Measurements from ENCODE around the gene HIRA. TPM values are rescaled to one million over a fixed set of nuclear protein-coding genes. Genes with fewer than 3 reads are reported as not detected.

HIRA gene
- total RNA-seq, 2 donors from 2014 or later = 15.3 to 21.8 TPM

DNA sequence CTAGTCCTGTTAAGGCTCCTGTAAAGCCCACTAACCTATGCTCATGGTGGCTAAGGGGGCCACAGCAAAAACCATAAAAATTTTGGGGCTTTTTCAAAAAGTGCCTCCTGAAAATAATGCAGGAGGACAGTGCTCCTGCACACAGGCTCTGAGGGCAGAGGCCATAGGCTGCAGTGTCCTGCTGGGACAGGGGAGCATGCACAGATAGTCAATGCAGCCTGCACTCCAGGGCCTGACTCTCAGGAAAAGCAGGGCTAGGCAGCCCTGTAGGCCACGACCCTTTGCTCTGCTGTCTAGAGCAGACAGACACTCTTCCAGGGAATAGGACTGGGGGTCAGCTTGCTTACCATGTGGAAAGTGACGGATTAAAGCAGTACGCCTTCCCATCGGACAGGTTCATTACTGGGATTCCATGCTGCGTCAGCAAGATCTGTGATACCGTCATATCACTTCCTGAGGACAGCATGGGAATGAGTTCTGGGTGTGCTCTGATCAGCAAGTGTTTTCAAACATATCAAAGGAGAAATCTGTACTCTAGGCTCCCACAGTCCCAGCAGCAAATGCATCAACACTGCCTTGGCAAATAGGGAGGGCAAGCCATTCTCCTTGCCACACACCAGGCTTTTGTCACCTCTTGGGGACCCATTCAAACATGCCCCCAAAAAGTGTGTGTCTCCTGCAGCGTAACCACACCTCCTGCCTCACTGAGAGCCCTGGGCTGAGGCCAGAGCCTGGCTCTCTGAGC lies 75.9 kb downstream of the HIRA start:
- no peak for DNase-seq (ENCODE audit: low spot score)
- no peaks in the 10 kb centered on the region for H3K4me1 ChIP-seq (replicated peaks)
- intact Hi-C loops (cut with DNase I) = no loop called here
- TF ChIP-seq POLR2A (IDR thresholded peaks at IDR 0.05) (no peak), POLR2AphosphoS5 (IDR thresholded peaks at IDR 0.05) (no peak)
- TF ChIP-seq, protein P1, sequence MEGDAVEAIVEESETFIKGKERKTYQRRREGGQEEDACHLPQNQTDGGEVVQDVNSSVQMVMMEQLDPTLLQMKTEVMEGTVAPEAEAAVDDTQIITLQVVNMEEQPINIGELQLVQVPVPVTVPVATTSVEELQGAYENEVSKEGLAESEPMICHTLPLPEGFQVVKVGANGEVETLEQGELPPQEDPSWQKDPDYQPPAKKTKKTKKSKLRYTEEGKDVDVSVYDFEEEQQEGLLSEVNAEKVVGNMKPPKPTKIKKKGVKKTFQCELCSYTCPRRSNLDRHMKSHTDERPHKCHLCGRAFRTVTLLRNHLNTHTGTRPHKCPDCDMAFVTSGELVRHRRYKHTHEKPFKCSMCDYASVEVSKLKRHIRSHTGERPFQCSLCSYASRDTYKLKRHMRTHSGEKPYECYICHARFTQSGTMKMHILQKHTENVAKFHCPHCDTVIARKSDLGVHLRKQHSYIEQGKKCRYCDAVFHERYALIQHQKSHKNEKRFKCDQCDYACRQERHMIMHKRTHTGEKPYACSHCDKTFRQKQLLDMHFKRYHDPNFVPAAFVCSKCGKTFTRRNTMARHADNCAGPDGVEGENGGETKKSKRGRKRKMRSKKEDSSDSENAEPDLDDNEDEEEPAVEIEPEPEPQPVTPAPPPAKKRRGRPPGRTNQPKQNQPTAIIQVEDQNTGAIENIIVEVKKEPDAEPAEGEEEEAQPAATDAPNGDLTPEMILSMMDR (IDR thresholded peaks at IDR 0.05) = no peak
- H3K27me3 ChIP-seq (replicated peaks; ENCODE audit: insufficient read depth) = no peaks in the 10 kb centered on the region
- no peaks in the 10 kb centered on the region for H3K9me3 ChIP-seq
- H3K27ac ChIP-seq = no peak overlapping the region
- peaks cover 2 to 20% of the 10 kb centered on the region in 2 donors for H3K36me3 ChIP-seq
- no peak overlapping the region for H3K4me3 ChIP-seq
- 94% methylated on average over 7 of the region's 7 CpGs for WGBS

DNA sequence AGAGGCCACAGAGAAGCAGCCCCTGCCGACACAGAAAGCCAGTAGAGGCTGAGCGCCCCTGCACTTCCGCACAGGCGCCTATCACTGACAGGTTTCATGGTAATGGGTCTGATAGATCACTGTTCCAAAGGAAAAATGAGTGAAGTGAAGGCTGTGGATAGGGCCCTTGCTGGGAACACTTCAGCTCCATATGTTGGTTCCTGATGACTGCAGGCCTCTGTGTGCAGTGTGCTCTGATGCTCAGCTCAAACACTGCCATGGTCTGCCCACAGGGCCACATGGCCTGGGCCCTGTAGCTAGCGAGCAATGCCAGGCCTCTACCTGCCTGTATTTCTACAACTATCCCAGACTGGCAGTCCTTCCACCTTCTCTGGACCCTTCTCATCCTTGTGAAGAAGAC lies 77.3 kb downstream of the HIRA start:
- H3K27me3 ChIP-seq (replicated peaks; ENCODE audit: insufficient read depth) = no peaks in the 10 kb centered on the region
- TF ChIP-seq POLR2A (IDR thresholded peaks at IDR 0.05) (no peak), POLR2AphosphoS5 (IDR thresholded peaks at IDR 0.05) (no peak)
- TF ChIP-seq, protein P1 (IDR thresholded peaks at IDR 0.05) = no peak
- H3K4me3 ChIP-seq = no peak overlapping the region
- H3K4me1 ChIP-seq (replicated peaks) = no peaks in the 10 kb centered on the region
- no peaks in the 10 kb centered on the region for H3K9me3 ChIP-seq
- H3K27ac ChIP-seq = no peak overlapping the region
- DNase-seq (ENCODE audit: low spot score) = no peak
- peaks cover 2 to 23% of the 10 kb centered on the region in 2 donors for H3K36me3 ChIP-seq
- WGBS = 92% methylated on average over 5 of the region's 5 CpGs
- intact Hi-C loops (cut with DNase I) = no loop called here

DNA sequence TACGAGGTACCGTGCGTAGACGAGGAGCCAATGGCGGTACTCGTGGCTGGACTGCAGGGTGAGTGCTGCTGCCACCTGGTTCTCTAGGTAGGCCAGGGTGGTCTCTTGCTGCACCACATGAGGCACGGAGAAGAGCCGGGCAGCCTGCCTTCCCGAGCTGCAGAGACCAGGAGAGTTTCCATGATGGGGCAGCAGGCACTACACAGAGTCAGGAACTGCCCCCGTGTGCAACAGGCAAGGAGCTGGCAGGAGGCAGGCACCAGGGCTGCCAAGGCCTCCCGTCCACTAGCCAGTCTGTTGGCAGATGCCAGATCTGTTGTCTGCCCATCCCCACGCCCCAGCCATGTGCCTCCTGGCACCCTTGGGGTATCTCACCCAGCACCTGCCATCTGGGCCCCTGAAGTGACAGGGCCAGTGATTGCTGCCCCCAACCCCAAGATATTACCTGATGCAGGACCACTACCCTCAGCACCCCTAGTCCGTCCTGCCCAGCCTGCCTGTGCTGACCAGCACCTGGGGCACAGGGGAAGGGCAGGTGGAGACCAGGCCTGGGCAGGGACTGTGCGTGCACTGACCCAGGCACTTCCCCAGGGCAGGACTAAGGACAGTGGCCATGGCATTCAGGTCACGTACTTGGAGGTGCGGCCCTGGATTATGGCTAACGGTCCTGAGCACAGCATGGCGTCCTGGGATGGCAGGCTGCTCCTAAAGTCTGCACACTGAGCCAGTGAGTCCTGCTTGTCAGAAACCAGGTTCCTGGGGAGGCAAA lies 78.0 kb downstream of the HIRA start:
- H3K9me3 ChIP-seq = no peaks in the 10 kb centered on the region
- H3K4me1 ChIP-seq (replicated peaks) = no peaks in the 10 kb centered on the region
- DNase-seq (ENCODE audit: low spot score) = no peak
- TF ChIP-seq POLR2AphosphoS5 (IDR thresholded peaks at IDR 0.05) (no peak), POLR2A (IDR thresholded peaks at IDR 0.05) (no peak)
- TF ChIP-seq, protein P1 (IDR thresholded peaks at IDR 0.05) = no peak
- no peak overlapping the region for H3K4me3 ChIP-seq
- intact Hi-C loops (cut with DNase I) = no loop called here
- 91% methylated on average over 17 of the region's 18 CpGs for WGBS
- peaks cover 2 to 23% of the 10 kb centered on the region in 2 donors for H3K36me3 ChIP-seq
- H3K27ac ChIP-seq = no peak overlapping the region
- no peaks in the 10 kb centered on the region for H3K27me3 ChIP-seq (replicated peaks; ENCODE audit: insufficient read depth)

DNA sequence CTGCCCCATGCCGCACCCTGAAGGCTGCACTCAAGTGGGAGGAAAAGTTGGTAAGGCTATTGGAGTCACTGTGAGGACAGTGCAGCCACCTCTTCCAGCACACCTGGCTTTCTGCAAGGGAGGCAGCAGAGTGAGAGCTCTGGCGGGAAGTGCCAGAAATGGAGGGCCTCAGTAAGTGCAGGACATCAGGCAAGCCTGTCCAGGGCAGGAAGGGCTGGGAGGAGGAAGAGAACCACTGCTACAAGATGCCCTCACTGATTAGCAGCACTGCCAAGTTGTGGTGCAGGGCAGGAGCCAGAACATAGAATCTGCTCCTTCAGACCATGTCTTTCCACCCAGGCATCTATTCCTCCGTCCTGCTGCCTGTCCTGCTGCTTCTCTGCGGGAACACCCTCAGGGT lies 78.8 kb downstream of the HIRA start:
- intact Hi-C loops (cut with DNase I) = no loop called here
- H3K27me3 ChIP-seq (replicated peaks; ENCODE audit: insufficient read depth) = no peaks in the 10 kb centered on the region
- H3K4me1 ChIP-seq (replicated peaks) = no peaks in the 10 kb centered on the region
- no peak for DNase-seq (ENCODE audit: low spot score)
- peaks cover 2 to 23% of the 10 kb centered on the region in 2 donors for H3K36me3 ChIP-seq
- H3K9me3 ChIP-seq = no peaks in the 10 kb centered on the region
- TF ChIP-seq, protein P1 (IDR thresholded peaks at IDR 0.05) = no peak
- TF ChIP-seq POLR2AphosphoS5 (IDR thresholded peaks at IDR 0.05) (no peak), POLR2A (IDR thresholded peaks at IDR 0.05) (no peak)
- WGBS = 91% methylated on average over 4 of the region's 4 CpGs
- H3K27ac ChIP-seq = no peak overlapping the region
- H3K4me3 ChIP-seq = no peak overlapping the region

Measured in prostate gland (tissue), 2 donors.